Glomerular visceral epithelial cell (primary cell): ENCODE measurements around the gene PITX1.
"Not testable (repeated sequence)": the region's sequence is repeated elsewhere in the genome, so short reads cannot be mapped to it uniquely, and the experiment has no call there.

ENCODE experiments used
- DNase-seq: peaks from one replicate; pipeline ENCODE4 v3.0.0-alpha.2; 2016; ENCODE audit errors: extremely low spot score

Gene PITX1

DNA sequence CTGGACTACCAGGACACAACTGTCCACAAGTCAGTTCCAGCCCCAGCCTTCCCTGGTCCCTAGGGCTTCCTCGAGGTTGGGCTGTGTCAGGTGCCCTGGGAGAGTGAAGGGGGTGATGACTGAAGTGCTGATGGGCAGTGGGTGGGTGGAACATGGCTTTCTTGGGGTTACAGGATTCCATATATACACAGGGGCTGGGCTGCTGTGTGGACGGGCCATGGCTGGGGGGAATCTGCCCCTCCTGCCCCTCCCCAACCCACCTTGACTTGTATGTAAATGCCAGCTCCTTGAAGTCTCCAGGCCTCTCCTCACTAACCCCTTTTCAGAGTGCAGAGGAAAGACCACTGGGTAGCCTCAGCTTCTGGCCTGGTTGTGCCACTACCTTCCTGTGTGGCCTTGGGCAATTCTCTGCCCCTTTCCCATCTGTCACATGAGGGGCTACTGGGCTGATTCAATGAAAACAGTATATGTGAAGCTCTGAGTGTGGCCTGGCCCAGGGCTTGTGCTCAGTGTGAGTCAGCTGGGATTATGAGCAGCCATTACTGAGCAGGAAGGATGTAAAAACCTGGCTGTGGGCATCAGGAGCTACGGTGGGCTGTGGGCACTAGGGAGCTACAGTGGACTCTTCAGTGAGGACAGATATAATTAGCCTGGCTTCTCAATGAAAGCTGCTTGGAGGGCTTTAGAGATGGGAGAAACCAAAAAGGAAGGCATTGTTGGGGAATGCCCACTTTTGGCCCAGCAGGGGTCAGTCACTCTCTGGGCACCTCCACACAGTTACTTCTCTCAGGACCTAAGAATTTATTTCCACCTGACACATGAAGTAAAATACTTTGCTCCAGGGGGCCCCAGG, 23.3 kb downstream of the PITX1 start:
- no peak for DNase-seq

DNA sequence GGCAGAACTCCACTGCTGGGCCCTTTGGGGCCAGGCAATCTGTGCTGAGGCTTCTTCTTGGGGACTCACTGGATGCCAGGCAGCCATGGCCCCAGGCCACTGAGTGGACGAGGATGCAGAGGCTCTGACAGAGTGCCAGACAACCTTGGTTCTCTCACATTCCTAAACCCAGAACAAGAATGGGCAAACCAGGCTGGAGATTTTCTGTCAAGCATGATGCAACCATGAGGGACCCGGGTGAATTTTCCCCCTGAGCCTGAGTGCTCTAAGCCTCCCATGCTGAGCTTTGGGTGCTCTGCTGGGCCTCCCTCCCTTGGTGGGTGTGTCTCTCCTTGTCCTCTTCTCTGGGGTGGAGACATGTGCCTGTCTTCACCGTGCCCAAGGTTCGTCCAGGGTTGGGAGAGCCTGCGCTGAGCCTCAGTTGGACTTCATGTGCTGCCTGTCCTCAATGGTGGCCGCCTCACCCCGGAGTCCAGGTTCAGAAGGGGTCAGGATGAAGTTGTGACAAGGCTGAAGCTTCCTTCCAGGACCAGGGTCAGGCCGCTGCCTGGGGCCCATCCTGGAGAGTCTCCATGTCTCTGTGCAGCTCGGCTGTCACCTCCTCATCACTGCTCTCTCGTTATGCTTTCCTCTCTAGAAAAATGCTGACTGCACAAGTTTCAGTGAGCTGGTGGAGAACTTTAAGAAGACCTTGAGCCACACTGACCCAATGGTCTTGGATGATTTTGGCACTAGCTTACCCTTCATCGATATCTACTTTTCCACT, 24.1 kb downstream of the PITX1 start:
- DNase-seq: no peak

DNA sequence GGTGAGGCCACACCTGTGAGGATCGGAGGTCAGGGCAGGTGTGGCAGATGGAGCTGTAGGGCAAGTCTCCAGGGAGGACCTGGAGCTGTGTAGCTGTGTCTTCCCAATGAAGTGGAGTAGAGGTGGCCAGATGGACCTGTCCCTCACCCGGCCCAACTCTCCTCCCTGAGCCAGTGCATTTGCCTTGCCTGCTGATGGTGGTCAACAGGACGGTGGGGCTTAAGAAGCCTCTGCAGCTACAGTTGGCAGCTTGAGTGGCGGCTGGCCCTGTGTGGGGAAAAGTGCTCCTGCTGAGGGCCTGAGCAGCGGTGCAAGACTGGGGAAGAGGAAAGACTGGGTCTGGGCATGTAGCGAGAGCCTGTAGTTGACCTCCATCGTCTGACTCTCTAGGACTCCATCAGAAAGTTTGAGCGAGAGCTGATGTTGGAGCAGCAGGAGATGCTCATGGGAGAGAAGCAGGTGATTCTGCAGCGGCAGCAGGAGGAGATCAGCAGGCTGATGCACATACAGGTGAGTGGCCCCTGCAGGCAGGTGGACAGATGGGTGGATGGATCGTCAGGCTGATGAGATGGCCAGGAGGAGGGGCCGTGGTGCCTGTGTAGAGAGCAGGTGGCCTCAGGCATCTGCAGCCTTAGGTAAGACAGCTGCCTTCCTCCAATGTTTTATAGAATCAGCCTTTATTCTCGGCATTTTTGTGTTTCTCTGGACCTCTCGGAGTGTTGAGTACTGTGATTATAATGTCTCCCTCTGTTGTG, 24.9 kb downstream of the PITX1 start:
- no peak for DNase-seq

DNA sequence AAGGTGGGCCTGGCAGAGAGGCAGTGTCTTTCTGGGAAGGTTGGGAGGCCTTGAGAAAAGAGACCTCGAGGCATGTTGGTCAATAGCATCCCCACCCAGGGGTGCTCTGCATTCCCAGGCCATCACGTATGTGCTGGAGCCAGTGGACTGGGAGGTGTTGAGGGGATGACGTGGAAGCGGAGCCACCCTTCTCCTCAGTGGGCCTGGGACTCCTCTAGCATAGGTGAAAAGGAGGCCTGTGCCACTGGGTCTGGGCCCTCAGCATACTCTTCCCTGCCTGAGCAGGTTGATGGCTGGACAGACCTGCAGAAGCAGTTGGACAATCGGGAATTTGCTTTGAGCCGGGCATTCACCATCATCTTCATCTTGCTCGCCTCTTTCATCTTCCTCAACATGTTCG, 25.5 kb downstream of the PITX1 start:
- no peak for DNase-seq

DNA sequence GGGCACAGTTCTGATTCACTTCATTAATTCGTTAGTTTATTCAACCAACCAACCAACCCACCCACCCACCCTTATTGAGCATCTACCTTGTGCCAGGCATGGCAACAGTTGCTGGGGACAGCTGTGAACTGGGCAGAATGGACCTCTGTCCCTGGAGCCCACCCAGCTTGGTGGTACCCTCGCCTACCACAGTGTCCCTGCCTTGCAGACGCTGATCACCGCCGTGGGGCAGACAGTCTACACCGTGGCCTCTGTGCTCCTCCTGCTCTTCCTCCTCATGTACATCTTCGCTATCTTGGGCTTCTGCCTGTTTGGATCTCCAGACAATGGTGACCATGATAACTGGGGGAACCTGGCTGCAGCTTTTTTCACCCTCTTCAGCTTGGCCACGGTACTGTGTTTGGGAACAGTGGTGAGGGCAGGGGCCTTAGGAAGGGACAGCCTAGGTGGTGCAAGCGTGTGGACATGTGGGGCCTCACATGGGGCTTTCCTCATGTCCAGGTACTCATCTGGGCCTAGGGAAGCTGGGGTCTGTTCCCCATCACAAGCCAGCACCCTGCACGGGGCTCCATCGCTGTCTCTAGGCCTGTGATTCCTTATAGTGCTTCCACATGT, 26.2 kb downstream of the PITX1 start:
- DNase-seq: no peak

DNA sequence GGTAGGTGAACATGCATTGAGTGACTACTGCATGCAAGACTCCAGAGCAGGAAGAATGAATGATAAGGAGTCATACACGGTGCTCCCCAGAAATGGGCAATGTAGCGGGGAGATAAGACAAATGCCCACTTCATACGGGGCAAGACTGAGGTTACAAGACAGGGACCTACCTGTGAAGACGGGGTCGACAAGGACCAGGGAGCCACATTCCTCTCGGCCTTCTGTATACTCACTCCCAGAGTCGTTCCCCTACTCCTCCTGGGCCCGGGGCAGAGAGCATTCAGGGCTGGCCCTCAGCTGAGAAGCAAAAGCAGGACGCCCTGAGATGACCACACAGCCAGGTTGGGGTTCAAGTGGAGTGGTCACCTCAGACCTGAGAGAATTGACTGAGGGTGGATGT, 26.7 kb downstream of the PITX1 start:
- no peak for DNase-seq

DNA sequence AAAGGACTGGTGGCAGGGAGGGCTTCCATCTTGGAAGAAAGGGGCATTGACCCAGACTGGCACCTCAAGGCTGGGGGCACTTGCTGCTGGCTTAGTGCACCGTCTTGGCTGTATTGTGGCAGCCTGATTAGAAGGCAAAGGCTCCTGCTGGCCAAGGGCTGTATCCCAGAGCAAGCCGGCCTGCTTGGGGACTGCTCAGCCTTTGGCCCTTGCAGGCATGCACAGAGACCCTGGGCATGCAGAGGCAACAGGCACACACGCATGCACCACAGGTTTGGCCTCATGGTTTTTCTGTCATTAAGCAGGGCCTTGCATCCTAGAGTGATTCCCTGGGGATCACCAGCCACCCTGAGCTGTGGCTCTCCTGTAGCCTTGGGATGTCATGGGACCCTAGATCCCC, 29.0 kb downstream of the PITX1 start:
- DNase-seq: no peak

DNA sequence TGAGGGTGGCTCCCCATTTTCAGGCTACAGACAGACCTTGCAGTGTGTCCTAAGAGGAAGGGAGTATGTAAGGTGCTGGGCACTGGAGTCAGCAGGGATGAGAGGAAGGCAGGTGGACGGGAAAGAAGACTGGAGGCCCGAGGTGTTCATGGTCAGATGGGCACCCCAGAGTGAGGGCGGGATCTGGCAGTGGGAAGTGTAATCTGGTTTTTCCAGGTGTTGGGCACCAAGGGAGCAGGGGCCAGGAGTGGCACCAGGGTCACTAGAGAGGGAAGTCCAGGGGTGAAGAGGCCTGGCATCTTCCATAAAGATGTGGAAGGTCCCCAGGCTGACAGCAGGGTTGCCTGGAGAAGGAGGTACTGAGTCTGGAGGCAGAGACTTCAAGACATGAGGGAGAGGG, 29.7 kb downstream of the PITX1 start:
- DNase-seq: no peak

DNA sequence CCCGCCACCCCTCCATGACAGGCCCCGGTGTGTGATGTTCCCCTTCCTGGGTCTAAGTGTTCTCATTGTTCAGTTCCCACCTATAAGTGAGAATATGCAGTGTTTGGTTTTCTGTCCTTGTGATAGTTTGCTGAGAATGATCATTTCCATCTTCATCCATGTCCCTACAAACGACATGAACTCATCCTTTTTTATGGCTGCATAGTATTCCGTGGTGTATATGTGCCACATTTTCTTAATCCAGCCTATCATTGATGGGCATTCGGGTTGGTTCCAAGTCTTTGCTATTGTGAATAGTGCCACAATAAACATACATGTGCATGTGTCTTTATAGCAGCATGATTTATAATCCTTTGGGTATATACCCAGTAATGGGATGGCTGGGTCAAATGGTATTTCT, 36.0 kb downstream of the PITX1 start:
- not testable (repeated sequence) for DNase-seq

DNA sequence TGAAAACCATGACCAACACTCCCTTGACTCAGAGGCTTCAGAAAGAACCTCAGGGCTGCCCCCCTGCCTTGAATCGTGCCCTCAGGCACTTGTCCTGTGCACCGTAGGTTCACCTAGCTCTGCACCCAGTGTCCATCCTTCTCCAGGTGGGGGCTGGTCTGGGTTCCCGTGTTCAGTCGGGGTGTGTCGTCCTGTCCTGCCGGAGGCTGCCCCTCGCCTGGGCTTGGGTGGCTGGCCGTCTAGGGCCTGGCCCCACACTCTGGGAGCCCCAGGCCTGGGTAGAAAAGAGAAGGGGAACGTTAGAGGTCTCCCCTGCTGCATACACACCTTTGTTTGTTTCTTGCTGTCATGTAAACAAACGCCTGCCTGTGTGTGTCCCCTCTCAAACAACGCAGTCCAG, 37.0 kb downstream of the PITX1 start:
- no peak for DNase-seq

DNA sequence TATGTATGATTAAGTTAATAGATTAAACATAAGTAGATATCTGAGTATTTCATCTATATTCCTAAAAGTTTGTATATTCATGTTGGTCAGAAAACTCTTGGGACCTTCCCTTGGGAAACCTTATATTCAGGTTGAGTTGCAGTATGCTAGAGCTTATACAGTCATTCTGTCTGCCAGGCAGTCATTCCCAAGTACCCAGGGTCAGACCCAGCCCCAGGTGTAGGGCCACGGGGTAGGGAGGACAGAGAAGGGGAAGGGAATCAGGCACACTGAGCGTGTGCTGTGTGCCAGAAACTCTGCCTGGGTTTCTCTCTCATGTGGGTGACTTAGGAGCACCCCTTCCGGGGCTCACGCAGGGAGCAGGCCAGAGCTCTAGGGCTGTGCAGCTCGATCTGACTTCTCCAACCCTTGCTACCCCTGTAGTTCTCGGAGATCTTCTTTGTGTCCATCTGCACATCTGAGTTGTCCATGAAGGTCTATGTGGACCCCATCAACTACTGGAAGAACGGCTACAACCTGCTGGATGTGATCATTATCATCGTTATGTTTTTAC, 38.1 kb downstream of the PITX1 start:
- no peak for DNase-seq

DNA sequence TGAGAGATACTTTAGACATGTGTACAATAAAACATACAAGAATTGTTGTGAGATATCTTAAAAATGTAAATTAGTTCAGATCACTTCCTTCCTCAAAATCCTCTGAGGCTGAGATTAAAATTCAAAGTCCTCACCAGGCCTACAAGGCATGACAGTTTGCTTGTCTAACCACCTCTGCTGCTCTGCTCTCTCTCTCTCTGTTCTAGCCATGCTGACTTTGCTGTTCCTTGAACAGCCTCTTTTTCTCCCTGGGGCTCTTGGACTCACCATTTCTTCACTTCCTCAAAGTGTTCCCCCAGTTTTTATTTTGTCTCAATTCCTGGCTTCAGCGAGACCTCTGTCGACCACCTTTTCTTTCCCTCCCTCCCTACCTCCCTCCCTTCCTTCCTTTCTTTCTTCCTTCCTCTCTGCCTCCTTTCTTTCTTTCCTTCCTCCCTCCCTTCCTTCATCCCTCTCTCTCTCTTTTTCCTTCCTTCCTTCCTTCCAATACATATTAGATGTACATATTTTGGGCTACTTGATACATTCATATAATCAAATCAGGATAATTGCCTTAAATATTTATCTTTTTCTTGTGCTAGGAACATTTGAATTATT, 39.4 kb downstream of the PITX1 start:
- DNase-seq: no peak

DNA sequence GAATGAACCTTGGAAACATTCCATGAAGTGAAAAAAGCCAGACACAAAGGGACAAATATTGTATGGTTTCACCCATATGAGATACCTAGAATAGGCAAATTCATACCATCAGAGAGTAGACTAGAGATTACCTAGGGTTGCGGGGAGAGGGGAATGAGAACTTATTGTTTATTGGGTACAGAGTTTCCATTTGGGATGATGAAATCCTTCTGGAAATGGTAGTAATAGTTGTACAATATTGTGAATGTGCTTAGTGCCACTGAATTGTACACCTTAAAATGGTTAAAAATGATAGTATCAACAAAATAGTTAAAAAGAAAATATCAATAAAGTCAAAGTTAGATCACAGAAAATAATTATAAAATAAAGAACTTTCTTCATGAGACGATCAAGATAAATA, 40.9 kb downstream of the PITX1 start:
- no peak for DNase-seq

DNA sequence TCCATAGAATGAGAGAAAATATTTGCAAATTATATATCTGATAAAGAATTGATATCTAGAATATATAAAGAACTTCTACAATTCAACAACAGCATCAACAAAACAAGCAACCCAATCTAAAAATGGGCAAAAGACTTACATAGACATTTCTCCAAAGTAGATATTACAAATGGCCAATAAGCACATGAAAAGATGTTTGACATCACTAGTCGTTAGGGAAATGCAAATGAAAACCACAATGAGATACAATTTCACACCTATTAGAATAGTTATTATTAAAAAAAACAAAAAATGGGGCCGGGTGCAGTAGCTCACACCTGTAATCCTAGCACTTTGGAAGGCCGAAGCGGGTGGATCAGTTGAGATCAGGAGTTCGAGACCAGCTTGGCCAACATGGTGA, 41.9 kb downstream of the PITX1 start:
- no peak for DNase-seq

DNA sequence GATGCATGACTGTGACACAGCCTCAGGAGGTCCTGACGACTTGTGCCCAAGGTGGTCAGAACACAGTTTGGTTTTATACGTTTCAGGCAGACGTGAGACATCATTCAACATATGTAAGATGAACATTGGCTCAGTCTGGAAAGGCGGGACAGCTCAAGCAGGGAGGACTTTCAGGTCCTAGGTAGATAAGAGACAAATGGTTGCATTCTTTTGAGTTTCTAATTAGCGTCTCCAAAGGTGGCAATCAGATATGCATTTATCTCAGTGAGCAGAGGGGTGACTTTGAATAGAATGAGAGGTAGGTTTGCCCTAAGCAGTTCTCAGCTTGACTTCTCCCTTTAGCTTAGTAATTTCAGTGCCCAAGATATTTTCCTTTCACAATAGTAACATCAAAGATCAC, 43.8 kb downstream of the PITX1 start:
- not testable (repeated sequence) for DNase-seq

DNA sequence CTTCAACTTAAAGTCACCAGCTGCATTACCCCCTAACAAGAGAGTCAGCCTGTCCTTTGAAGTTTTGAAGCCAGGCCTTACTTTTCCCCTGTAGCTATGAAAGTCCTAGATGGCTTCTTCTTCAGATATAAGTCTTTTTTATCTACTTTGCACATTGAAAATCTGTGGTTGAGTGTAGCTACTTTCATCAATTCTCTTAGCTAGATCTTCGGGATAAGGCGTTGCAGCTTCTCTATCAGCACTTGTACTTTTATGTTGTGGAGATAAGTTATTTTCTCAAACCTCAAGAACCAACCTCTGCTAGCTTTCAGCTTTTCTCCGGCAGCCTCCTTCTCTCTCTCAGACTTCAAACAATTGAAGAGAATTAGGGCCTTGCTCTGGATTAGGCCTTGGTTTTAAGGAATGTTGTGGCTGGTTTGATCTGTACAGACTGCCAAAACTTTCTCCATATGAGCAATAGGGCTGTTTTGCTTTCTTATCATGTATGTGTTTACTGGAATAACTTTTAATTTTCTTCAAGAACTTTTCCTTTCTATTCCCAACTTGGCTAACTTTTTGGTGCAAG, 44.7 kb downstream of the PITX1 start:
- no peak for DNase-seq

DNA sequence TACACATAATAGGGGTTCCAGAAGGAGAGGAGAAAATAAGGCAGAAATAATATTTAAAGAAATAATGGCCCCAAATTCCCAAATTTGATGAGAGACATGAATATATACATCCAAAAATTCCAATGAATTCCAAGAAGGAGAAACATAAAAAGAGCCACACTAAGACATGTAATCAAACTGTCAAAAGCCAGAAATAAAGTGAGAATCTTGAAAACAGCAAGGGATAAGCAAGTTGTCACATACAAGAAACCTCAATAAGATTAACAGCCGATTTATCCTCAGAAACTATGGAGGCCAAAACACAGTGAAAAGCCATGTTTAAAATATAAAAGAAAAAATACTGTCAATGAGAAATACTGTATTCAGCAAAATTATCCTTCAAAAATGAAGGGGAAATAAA, 51.8 kb downstream of the PITX1 start:
- no peak for DNase-seq

DNA sequence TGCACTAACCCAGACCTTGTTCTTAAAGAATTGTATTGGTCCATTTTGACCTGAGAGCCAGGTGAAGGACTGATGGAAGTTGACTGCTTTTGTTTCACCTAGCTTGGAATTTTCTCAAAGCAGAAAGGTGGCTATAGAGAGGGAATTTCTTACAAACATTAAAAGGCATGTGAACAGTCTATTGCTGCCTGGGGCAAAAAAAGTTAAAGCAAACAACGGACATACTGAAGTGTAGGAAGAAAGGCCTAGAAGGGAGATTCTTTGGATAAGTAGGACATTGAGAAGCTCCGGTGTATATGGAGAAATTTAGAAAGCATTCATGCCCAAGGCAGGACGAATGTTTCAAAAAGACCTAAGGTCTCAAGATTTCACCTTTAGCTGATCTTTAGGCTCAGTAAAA, 54.6 kb downstream of the PITX1 start:
- DNase-seq: no peak
